ENCODE measurements around the gene SLC39A8. TPM values are rescaled to one million over a fixed set of nuclear protein-coding genes. Genes with fewer than 3 reads are reported as not detected.

SLC39A8 gene
- total RNA-seq, 1 donor from 2014 or later: 6.9 TPM

DNA sequence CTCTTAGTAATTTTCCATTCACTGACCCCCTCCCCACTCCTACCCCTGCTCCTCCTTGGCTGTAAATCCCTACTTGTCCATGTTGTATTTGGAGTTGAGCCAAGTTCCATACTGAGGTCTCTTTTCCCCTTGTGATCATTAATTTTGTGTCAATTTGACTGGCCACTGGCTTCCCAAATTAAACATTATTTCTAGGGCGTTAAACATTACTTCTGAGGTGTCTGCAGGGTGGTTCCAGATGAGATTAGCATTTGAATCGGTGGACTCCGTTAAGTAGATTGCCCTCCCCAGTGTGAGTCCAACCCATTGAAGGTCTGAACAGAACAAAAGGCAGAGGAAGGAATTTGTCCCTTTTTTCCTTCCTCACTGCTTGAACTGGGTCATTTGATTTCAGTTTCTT is 25.7 kb downstream of the SLC39A8 start:
- no peak overlapping the region for H3K27ac ChIP-seq
- H3K9me3 ChIP-seq (ENCODE audit: low read depth): no peaks in the 10 kb centered on the region
- H3K79me2 ChIP-seq (ENCODE audit: low read depth): no peaks in the 10 kb centered on the region
- H3K4me3 ChIP-seq: no peak overlapping the region
- no peaks in the 10 kb centered on the region for H4K20me1 ChIP-seq (ENCODE audit: low read depth)
- peaks cover 14% of the 10 kb centered on the region for H3F3A ChIP-seq (ENCODE audit: low read depth)
- Mint-ChIP-seq H3K9me3 (peaks cover 12% of the 10 kb centered on the region), H3K4me3 (no peak overlapping the region), H3K27me3 (ENCODE audit: insufficient read depth, low read depth) (peaks cover 3% of the 10 kb centered on the region), H3K36me3 (no peaks in the 10 kb centered on the region), H3K27ac (peak overlapping the region; percentile 76), H3K4me1 (peaks cover 22% of the 10 kb centered on the region)
- no peak overlapping the region for H3K9ac ChIP-seq
- H3K27me3 ChIP-seq: no peaks in the 10 kb centered on the region
- H3K36me3 ChIP-seq: no peaks in the 10 kb centered on the region
- TF ChIP-seq CTCF (IDR thresholded peaks at IDR 0.05) (no peak), EZH2 (IDR thresholded peaks at IDR 0.05) (no peak), EZH2phosphoT487 (IDR thresholded peaks at IDR 0.05) (no peak)
- peak overlapping the region; percentile 44 for H3K4me2 ChIP-seq
- H3K4me1 ChIP-seq: peaks cover 24% of the 10 kb centered on the region
- H2AFZ ChIP-seq (replicated peaks): no peak overlapping the region
- peak; percentile 71 for DNase-seq (ENCODE audit: low spot score)

DNA sequence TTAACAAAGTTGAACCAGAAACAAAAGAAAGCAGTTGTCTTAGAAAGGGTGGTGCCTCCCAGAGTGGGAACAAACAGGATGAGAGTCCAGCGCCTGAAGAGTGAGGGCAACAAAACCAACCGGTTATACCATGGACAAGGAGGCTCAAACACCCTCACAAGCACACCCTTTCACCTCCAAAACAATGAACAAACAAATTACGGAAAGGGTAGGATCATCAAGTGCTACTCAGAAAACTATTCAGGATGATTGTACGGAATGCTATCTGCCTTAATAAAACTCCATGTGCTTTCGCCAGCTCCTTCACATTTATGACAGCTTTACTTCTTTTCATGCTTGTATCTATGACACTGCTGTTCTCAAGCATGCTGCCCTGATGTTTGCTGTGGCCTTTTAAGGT is 26.8 kb downstream of the SLC39A8 start:
- Histone ChIP-seq H3K36me3 (no peaks in the 10 kb centered on the region), H2AFZ (replicated peaks) (no peak overlapping the region), H3K9ac (no peak overlapping the region), H3K4me3 (no peak overlapping the region), H3K27ac (no peak overlapping the region), H4K20me1 (ENCODE audit: low read depth) (no peaks in the 10 kb centered on the region), H3K27me3 (no peaks in the 10 kb centered on the region), H3K9me3 (ENCODE audit: low read depth) (no peaks in the 10 kb centered on the region), H3K4me2 (no peak overlapping the region), H3K4me1 (peaks cover 24% of the 10 kb centered on the region), H3K79me2 (ENCODE audit: low read depth) (no peaks in the 10 kb centered on the region), H3F3A (ENCODE audit: low read depth) (peaks cover 14% of the 10 kb centered on the region)
- Mint-ChIP-seq H3K4me1 (peaks cover 22% of the 10 kb centered on the region), H3K27ac (no peak overlapping the region), H3K4me3 (no peak overlapping the region), H3K27me3 (ENCODE audit: insufficient read depth, low read depth) (peaks cover 3% of the 10 kb centered on the region), H3K36me3 (no peaks in the 10 kb centered on the region), H3K9me3 (peaks cover 12% of the 10 kb centered on the region)
- TF ChIP-seq EZH2 (IDR thresholded peaks at IDR 0.05): no peak
- TF ChIP-seq CTCF (IDR thresholded peaks at IDR 0.05): no peak
- no peak for TF ChIP-seq EZH2phosphoT487 (IDR thresholded peaks at IDR 0.05)
- DNase-seq (ENCODE audit: low spot score): no peak

DNA sequence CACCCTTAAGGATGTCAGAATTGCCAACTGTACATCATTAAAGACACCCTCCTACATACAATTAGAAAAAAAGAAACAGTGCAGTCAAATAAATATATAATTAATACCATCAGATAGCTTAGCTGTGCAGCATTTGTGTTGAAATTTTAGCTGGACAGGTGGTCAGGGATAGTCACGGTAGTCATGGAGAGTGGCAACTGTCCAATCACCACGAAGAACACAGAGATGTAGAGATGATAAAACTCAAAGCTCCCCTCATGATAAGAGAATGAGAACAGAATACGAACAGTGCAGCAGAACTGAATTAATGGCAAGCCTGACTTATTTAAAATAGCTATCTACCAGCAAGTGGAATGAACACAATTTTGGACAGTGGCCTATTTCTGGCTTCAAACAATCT is 27.2 kb downstream of the SLC39A8 start:
- Histone ChIP-seq H3K4me3 (no peak overlapping the region), H3F3A (ENCODE audit: low read depth) (peaks cover 14% of the 10 kb centered on the region), H3K9me3 (ENCODE audit: low read depth) (no peaks in the 10 kb centered on the region), H3K79me2 (ENCODE audit: low read depth) (no peaks in the 10 kb centered on the region), H3K9ac (no peak overlapping the region), H3K36me3 (no peaks in the 10 kb centered on the region), H3K4me2 (no peak overlapping the region), H3K4me1 (peaks cover 21% of the 10 kb centered on the region), H4K20me1 (ENCODE audit: low read depth) (no peaks in the 10 kb centered on the region), H3K27ac (no peak overlapping the region), H2AFZ (replicated peaks) (no peak overlapping the region), H3K27me3 (no peaks in the 10 kb centered on the region)
- H3K27ac Mint-ChIP-seq: no peak overlapping the region
- H3K27me3 Mint-ChIP-seq (ENCODE audit: insufficient read depth, low read depth): peaks cover 3% of the 10 kb centered on the region
- no peak for TF ChIP-seq CTCF (IDR thresholded peaks at IDR 0.05)
- TF ChIP-seq EZH2phosphoT487 (IDR thresholded peaks at IDR 0.05): no peak
- TF ChIP-seq EZH2 (IDR thresholded peaks at IDR 0.05): no peak
- DNase-seq (ENCODE audit: low spot score): no peak
- peaks cover 22% of the 10 kb centered on the region for H3K4me1 Mint-ChIP-seq
- H3K4me3 Mint-ChIP-seq: no peak overlapping the region
- no peaks in the 10 kb centered on the region for H3K36me3 Mint-ChIP-seq
- H3K9me3 Mint-ChIP-seq: peaks cover 12% of the 10 kb centered on the region

All from neural progenitor cell (in vitro differentiated cells).